HS-27A (cell line): ENCODE results near the gene WDR37.

Experiments used
- DNase-seq: peaks from one replicate; pipeline ENCODE4 v3.0.0-alpha.2; 2012; ENCODE audit warnings: low read depth, missing footprints

Gene WDR37

DNA sequence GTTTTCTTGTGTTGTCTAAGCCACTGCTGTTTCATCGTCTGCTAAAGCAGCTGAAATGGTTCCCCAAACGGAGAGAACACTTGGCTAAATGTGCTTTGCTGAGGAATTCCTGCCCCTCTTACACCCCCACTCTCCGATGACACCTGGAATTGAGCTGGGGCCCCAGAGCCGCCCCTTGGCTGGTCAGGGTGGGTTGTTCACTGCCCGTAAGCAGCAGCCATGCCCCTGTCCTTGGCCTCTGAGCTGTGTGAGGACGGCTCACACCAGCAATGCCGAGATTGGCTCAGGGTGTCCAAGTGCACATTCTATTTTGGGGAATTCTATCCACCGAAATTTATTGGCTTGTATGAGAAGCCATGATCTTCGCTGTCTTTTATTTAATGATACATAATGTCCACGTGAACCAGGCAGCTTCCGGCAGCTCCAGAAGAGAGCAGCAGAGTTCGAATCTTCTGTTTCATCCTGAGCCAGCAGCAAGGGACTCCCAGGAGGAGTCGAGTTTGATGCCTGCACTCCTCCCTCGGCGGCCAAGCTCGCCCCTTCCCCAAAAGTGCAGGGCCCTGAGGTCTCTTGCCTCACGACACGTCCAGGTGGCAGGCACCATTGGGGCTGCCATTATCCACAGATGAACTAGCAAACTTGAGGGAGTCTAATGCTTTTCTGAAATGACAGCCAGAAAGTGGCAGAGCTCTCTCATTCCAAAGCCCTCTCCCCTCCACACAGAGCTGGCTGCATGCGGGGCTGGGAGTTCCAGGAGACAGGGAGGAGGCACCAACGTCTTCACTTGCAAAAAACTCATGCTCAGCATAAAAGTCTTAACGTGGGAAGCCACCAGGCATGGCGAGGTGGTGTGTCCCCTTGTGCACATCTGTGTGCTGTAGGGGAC, 114.0 kb downstream of the WDR37 start:
- DNase-seq, result no peak

- no peak for DNase-seq
These were observed 114.6 kb downstream of the WDR37 start for GRCh38 chr10:1170867-1171180.

DNA sequence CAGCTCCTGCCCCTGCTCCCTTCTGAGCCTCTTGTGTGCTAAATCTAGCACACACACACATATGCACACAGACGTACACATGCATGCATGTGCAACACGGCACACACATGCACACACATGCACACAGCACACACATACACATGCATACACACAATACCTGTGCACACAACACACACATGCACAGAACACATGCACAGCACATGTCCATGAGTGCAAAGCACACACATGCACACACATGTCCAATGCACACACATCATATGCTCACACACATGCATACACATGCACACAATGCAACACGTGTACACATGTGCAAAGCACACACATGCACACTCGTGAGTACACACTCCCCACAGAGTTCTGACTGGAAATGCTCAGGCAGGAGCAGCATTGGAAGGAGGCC, 115.0 kb downstream of the WDR37 start:
- DNase-seq, result no peak

- no peak for DNase-seq
These were observed 115.4 kb downstream of the WDR37 start for GRCh38 chr10:1171586-1171985.

DNA sequence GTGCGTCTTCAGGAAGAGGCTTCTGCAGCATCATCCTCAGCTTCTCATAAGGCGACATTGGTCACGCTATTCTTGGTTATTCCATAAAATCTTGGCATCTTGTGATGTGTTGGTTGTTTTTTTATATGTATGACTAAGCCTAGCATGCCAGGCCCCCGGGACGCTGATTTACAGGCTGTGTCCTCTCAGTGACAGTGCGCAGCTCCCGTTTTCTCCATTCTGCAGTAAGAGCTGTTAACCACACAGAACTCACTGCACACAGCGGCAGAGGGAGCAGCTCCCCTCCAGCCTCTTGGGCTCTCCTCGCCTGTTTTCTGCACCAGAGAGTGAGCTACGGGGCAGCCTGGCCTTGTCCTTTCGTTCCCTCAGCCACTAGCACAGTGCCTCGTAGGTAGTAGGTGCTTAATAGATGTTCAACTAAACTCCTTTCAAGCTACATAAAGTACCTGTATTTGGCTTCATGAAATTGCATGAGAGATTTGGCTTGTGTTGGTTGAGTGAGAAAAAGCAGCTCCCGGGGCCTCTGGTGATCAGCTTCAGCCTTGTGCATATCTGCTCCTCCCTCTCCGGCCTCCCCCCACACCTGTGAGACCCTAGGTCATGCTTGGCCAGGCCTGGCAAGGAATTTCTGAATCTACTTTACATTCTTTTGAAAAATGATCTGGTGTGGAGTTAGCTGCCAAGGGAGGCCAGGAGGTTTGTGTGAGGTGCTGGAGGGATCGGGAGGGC, 116.2 kb downstream of the WDR37 start:
- DNase-seq, result no peak

DNA sequence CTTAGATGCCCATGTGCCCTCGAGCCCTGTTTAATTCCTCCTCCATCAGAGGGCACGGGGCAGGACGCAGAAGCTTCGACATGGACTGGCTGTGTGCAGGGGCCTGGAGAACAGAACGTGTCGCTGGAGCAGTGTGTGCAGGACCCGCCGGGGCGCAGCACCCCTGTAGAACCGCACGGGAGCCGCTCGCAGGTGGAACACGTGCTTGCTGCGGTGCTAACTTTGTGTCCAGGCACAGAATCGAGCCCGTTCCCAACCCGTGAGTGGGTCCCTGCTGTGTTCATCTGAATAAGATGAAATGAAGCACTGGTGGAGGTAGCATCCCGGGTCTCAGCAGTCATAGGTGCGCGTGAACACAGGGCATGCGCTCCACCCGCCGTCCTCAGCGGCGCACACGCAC, 116.9 kb downstream of the WDR37 start:
- no peak for DNase-seq

GRCh38 chr10:1174022-1174421, 117.8 kb downstream of the WDR37 start:
- DNase-seq, result no peak

GRCh38 chr10:1175956-1176565, 119.9 kb downstream of the WDR37 start:
- no peak for DNase-seq

DNA sequence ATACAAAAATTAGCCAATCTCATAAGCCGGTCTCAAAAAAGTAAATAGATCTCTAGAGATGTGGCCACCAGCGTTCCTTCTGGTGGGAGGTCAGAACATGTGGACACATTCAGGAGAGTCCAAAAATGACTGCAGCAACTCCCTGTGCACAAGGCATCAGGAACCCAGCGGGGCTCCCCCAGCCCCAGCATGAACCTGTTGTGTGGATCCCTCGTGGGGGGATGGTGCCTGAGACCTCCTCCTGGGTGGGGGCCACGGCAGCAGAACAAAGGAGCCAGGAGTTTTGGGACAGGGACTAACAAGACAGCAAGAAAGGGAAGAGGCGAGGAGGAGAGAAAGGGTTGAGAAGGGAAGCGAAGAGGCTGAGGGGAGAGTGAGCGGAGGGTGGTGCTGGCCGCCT, 121.8 kb downstream of the WDR37 start:
- no peak for DNase-seq

DNA sequence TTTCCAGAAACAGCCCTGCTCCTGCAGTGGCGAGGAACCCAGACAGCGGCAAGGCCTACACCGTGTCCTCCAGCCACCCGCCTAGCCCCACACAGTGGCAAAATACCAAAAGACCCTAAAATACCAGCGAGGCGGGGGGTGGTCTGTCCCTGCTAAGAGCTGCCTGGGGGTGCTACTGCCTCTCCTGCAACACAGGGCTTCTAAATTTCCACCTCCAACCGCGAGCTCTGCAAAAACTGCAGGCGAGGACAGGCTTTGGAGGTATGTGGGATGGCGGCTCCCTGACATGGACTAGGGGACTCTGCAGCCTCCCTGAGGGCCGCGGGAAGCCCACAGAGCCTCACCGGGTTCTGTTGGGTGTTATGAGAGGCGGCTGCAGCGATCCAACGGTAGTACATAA, 122.3 kb downstream of the WDR37 start:
- no peak for DNase-seq

- no peak for DNase-seq
These were observed 123.3 kb downstream of the WDR37 start for GRCh38 chr10:1179346-1180070.

GRCh38 chr10:1180071-1180730, 124.0 kb downstream of the WDR37 start:
- no peak for DNase-seq

- DNase-seq, result no peak
These were observed 124.7 kb downstream of the WDR37 start for GRCh38 chr10:1180836-1181235.
